Measurements from ENCODE around the gene GBP4. TPM values are rescaled to one million over a fixed set of nuclear protein-coding genes. Genes with fewer than 3 reads are reported as not detected.

The GBP4 gene
- total RNA-seq, 1 donor from 2014 or later: 0.89 TPM

DNA sequence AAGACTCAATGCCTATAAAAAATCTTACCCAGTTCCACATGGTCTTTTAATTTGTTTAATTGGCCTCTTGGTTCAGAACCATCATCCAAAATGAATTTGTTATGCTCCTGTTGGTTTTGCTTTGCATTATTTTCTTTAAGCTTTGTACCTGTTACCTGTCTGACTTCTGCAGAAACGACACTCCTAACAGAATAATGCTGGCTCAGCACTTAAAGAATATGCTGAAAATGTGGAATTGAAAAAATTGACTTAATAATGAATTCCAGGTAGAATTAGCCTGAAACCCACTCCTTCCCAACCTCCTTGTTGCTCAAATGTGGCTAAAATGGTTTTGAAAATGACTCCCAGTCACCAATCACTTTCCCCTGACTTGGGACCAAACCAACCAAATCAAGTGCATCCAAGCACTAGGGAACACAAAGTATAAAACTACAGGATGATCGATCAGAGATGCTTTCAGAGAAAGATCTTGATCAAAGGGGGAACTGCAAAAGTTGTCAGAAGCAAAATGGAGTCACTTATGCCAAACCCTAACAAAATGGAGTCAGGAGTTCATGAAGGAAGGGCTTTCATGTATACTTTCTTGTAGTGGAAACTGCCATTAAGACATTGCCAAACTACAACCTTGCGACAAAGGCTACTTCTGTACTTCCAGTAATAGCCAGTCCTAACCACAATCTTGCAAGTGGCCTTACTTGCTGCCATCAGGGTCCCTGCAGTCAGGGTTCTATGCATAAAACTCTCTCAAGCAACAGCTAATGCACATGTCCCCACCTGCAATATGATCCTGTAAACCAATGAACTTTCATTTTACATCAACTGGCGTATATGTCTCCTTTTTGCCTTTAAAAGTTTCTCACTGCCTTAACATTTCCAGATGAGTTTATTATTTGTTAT lies 28.3 kb downstream of the GBP4 start:
- H3K9me3 Mint-ChIP-seq: no peaks in the 10 kb centered on the region
- no peak overlapping the region for H3K4me3 Mint-ChIP-seq
- DNase-seq (ENCODE audit: extremely low spot score, unreplicated experiment): no peak
- H3K27me3 Mint-ChIP-seq: no peaks in the 10 kb centered on the region
- no peaks in the 10 kb centered on the region for H3K4me1 Mint-ChIP-seq (ENCODE audit: unreplicated experiment)
- TF ChIP-seq, protein P1, sequence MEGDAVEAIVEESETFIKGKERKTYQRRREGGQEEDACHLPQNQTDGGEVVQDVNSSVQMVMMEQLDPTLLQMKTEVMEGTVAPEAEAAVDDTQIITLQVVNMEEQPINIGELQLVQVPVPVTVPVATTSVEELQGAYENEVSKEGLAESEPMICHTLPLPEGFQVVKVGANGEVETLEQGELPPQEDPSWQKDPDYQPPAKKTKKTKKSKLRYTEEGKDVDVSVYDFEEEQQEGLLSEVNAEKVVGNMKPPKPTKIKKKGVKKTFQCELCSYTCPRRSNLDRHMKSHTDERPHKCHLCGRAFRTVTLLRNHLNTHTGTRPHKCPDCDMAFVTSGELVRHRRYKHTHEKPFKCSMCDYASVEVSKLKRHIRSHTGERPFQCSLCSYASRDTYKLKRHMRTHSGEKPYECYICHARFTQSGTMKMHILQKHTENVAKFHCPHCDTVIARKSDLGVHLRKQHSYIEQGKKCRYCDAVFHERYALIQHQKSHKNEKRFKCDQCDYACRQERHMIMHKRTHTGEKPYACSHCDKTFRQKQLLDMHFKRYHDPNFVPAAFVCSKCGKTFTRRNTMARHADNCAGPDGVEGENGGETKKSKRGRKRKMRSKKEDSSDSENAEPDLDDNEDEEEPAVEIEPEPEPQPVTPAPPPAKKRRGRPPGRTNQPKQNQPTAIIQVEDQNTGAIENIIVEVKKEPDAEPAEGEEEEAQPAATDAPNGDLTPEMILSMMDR (conservative IDR thresholded peaks at IDR 0.05): no peak
- no peaks in the 10 kb centered on the region for H3K36me3 Mint-ChIP-seq
- no peak overlapping the region for H3K27ac Mint-ChIP-seq

DNA sequence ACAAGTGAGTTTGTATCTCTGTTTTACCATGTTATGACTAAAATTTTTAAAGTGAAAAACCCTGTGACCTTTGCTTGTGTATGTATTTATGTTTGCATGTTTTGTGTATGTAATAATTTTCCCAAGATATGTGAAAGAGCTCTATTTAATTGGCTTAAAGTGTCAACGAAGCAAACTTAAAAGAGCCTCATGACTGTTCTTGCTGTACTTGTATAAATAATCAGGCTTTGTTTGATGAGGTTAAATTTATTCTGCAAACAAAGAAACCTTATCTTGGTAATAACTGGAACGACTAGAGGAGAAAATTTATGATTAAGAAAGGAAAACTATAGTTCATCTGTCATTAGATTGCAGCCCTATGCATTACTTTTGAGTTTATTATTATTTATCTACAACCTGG lies 29.6 kb downstream of the GBP4 start:
- Mint-ChIP-seq H3K27me3 (no peaks in the 10 kb centered on the region), H3K9me3 (no peaks in the 10 kb centered on the region), H3K4me1 (ENCODE audit: unreplicated experiment) (no peaks in the 10 kb centered on the region), H3K36me3 (no peaks in the 10 kb centered on the region), H3K4me3 (no peak overlapping the region), H3K27ac (no peak overlapping the region)
- TF ChIP-seq, protein P1 (conservative IDR thresholded peaks at IDR 0.05): no peak
- no peak for DNase-seq (ENCODE audit: extremely low spot score, unreplicated experiment)

DNA sequence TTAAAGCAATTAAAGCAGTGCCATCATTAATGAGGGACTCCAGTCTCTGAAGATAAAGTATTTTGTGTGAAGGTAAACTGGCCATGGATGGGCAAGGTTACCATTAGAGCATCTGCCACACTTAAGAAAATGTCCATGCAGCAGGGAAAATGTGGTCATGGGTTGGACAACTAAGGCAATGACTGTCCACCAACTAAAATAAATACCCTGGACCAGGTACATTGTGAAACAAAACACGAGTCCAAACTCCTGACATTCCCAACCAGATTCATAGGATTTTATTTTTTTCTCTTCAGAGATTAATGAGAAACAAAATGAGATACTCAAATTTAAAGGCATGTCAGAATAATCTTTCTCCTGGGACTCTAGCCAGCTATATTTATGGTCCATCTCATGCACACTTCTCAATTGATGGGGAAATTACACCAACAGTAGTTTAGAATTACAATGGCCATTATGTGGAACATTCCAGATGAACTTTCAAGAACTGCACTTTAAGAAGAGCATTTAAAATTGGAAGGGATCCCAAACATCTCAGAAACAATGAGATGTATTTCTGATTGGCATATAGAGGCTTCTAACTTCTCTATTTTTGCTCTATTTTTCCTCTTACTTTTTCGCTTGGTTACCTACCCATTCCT lies 31.0 kb downstream of the GBP4 start:
- Mint-ChIP-seq H3K4me3 (no peak overlapping the region), H3K27ac (no peak overlapping the region), H3K4me1 (ENCODE audit: unreplicated experiment) (no peaks in the 10 kb centered on the region), H3K36me3 (no peaks in the 10 kb centered on the region), H3K9me3 (no peaks in the 10 kb centered on the region), H3K27me3 (no peaks in the 10 kb centered on the region)
- DNase-seq (ENCODE audit: extremely low spot score, unreplicated experiment): no peak
- TF ChIP-seq, protein P1 (conservative IDR thresholded peaks at IDR 0.05): no peak

GRCh38 chr1:89166705-89167104 lies 32.0 kb downstream of the GBP4 start:
- TF ChIP-seq, protein P1 (conservative IDR thresholded peaks at IDR 0.05): no peak
- H3K27ac Mint-ChIP-seq: no peak overlapping the region
- no peaks in the 10 kb centered on the region for H3K4me1 Mint-ChIP-seq (ENCODE audit: unreplicated experiment)
- DNase-seq (ENCODE audit: extremely low spot score, unreplicated experiment): no peak
- H3K27me3 Mint-ChIP-seq: no peaks in the 10 kb centered on the region
- H3K4me3 Mint-ChIP-seq: no peak overlapping the region
- H3K9me3 Mint-ChIP-seq: no peaks in the 10 kb centered on the region
- no peaks in the 10 kb centered on the region for H3K36me3 Mint-ChIP-seq

DNA sequence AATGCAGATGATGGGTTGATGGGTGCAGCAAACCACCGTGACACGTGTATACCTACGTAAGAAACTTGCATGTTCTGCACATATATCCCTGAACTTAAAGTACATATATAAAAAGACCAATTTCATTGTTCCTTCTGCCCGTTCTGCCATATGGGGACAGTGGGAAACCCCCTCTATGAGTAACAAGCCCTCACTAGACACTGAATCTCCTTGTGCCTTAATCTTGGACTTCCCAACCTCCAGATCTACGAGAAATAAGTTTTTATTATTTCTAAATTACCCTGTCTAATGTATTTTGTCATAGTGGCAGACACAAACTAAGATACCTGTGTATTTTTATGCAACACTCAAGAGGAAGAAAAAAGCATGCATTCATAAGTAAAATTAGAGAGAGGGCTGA lies 32.9 kb downstream of the GBP4 start:
- no peaks in the 10 kb centered on the region for H3K36me3 Mint-ChIP-seq
- H3K27me3 Mint-ChIP-seq: no peaks in the 10 kb centered on the region
- DNase-seq (ENCODE audit: extremely low spot score, unreplicated experiment): no peak
- no peaks in the 10 kb centered on the region for H3K9me3 Mint-ChIP-seq
- H3K27ac Mint-ChIP-seq: no peak overlapping the region
- no peaks in the 10 kb centered on the region for H3K4me1 Mint-ChIP-seq (ENCODE audit: unreplicated experiment)
- H3K4me3 Mint-ChIP-seq: no peak overlapping the region
- TF ChIP-seq, protein P1 (conservative IDR thresholded peaks at IDR 0.05): no peak

All from type B pancreatic cell (in vitro differentiated cells).